Subcutaneous adipose tissue (tissue), 4 donors: Measurements from ENCODE around the gene ABR. TPM values are rescaled to one million over a fixed set of nuclear protein-coding genes. Genes with fewer than 3 reads are reported as not detected.

ENCODE experiments used
- CTCF ChIP-seq: fragments of 450-650 bp; IDR thresholded peaks from one replicate; pipeline ENCODE4 v1.5.1; 2016; ENCODE audit warnings: low read depth, mild to moderate bottlenecking, control low read depth, antibody characterized with exemption, moderate library complexity
- total RNA-seq, 4 donors: library from RNA; depleted of rRNA; stranded (reverse); fragments of >200 nt; gene quantifications; one replicate each; pipeline ENCODE4 v1.1.0, GENCODE V29; 2016

The ABR gene
- total RNA-seq, 4 donors from 2014 or later, result 53.8 to 82.8 (median 70.8) TPM

GRCh38 chr17:1212946-1213345 lies 33.2 kb upstream of the ABR start:
- TF ChIP-seq CTCF, result no peak

- no peak for TF ChIP-seq CTCF
These were observed 31.5 kb upstream of the ABR start for GRCh38 chr17:1211287-1211686.

- TF ChIP-seq CTCF, result no peak
These were observed 29.2 kb upstream of the ABR start for GRCh38 chr17:1208966-1209365.

GRCh38 chr17:1206026-1206777 lies 26.4 kb upstream of the ABR start:
- no peak for TF ChIP-seq CTCF

- TF ChIP-seq CTCF, result no peak
These were observed 24.1 kb upstream of the ABR start for GRCh38 chr17:1203967-1204291.

- no peak for TF ChIP-seq CTCF
These were observed 23.6 kb upstream of the ABR start for GRCh38 chr17:1203111-1203966.

GRCh38 chr17:1202291-1202690 lies 22.5 kb upstream of the ABR start:
- TF ChIP-seq CTCF, result no peak
